H9 (cell line): Measurements from ENCODE around the gene NDUFS3. TPM values are rescaled to one million over a fixed set of nuclear protein-coding genes. Genes with fewer than 3 reads are reported as not detected.
"Not testable (repeated sequence)": the region's sequence is repeated elsewhere in the genome, so short reads cannot be mapped to it uniquely, and the experiment has no call there.

ENCODE experiments used
- DNase-seq: peaks from one replicate; pipeline ENCODE4 v3.0.0-alpha.2; 2017
- H2AFZ ChIP-seq: one replicate; pipeline ENCODE4 v1.6.1; 2013; ENCODE audit warnings: mild to moderate bottlenecking, low read length, control low read depth, moderate library complexity
- H2AK5ac ChIP-seq: 2 replicates; pipeline ENCODE4 v1.6.1; 2013; ENCODE audit warnings: low read length, control low read depth, mixed read lengths; ENCODE audit not compliant: insufficient read length
- H2BK120ac ChIP-seq: one replicate; pipeline ENCODE4 v1.6.1; 2013; ENCODE audit warnings: low read depth, mild to moderate bottlenecking, low read length, control low read depth, inconsistent platforms; ENCODE audit not compliant: poor library complexity, severe bottlenecking
- H2BK12ac ChIP-seq: 2 replicates; pipeline ENCODE4 v1.6.1; 2013; ENCODE audit warnings: low read length, control low read depth, mixed read lengths, low read depth; ENCODE audit not compliant: insufficient read length
- H2BK15ac ChIP-seq: 2 replicates; pipeline ENCODE4 v1.6.1; 2013; ENCODE audit warnings: low read depth, low read length, control low read depth
- H2BK20ac ChIP-seq: one replicate; pipeline ENCODE4 v1.6.1; 2013; ENCODE audit warnings: low read depth, mild to moderate bottlenecking, low read length, control low read depth, inconsistent platforms; ENCODE audit not compliant: poor library complexity, severe bottlenecking
- H2BK5ac ChIP-seq: 2 replicates; pipeline ENCODE4 v1.6.1; 2013; ENCODE audit warnings: low read length, control low read depth, mixed read lengths; ENCODE audit not compliant: insufficient read length
- H3K14ac ChIP-seq: 2 replicates; pipeline ENCODE4 v1.6.1; 2013; ENCODE audit warnings: low read length, control low read depth; ENCODE audit not compliant: insufficient read depth
- H3K18ac ChIP-seq: 2 replicates; pipeline ENCODE4 v1.6.1; 2013; ENCODE audit warnings: low read depth, mild to moderate bottlenecking, mixed read lengths, low read length, control low read depth; ENCODE audit not compliant: insufficient read length
- H3K23ac ChIP-seq: 2 replicates; pipeline ENCODE4 v1.6.1; 2013; ENCODE audit warnings: low read length, control low read depth, mixed read lengths, low read depth; ENCODE audit not compliant: insufficient read length
- H3K23me2 ChIP-seq: 2 replicates; pipeline ENCODE4 v1.6.1; 2013; ENCODE audit warnings: low read depth, mild to moderate bottlenecking, mixed read lengths, low read length, control low read depth; ENCODE audit not compliant: insufficient read length, poor library complexity, severe bottlenecking
- H3K27ac ChIP-seq: 2 replicates; pipeline ENCODE4 v1.5.1; 2013; ENCODE audit warnings: low read length, control low read depth, mixed read lengths, low read depth; ENCODE audit not compliant: insufficient read length
- H3K27me3 ChIP-seq: 2 replicates; pipeline ENCODE4 v1.6.1; 2013; ENCODE audit warnings: low read length, control low read depth, inconsistent platforms; ENCODE audit not compliant: insufficient read depth
- H3K4ac ChIP-seq: 2 replicates; pipeline ENCODE4 v1.6.1; 2013; ENCODE audit warnings: low read depth, mild to moderate bottlenecking, control low read depth, inconsistent platforms, low read length, moderate library complexity
- H3K4me1 ChIP-seq: 2 replicates; pipeline ENCODE4 v1.6.1; 2013; ENCODE audit warnings: low read length, control low read depth, inconsistent platforms; ENCODE audit not compliant: insufficient read depth
- H3K4me2 ChIP-seq: 2 replicates; pipeline ENCODE4 v1.6.1; 2013; ENCODE audit warnings: low read length, control low read depth, mixed read lengths; ENCODE audit not compliant: insufficient read length, insufficient read depth
- H3K56ac ChIP-seq: 2 replicates; pipeline ENCODE4 v1.6.1; 2013; ENCODE audit warnings: low read depth, mild to moderate bottlenecking, mixed read lengths, low read length, control low read depth; ENCODE audit not compliant: insufficient read length
- H3K79me1 ChIP-seq: 2 replicates; pipeline ENCODE4 v1.6.1; 2013; ENCODE audit warnings: low read depth, mild to moderate bottlenecking, moderate library complexity, low read length, control low read depth, inconsistent platforms; ENCODE audit not compliant: insufficient read depth, poor library complexity, severe bottlenecking
- H3K79me2 ChIP-seq: 2 replicates; pipeline ENCODE4 v1.6.1; 2013; ENCODE audit warnings: low read length, control low read depth, inconsistent platforms; ENCODE audit not compliant: insufficient read depth
- H3K9ac ChIP-seq: 2 replicates; pipeline ENCODE4 v1.6.1; 2013; ENCODE audit warnings: low read length, control low read depth, mixed read lengths; ENCODE audit not compliant: insufficient read length; ENCODE audit errors: extremely low read depth
- H3K9me3 ChIP-seq: one replicate; pipeline ENCODE4 v1.6.1; 2013; ENCODE audit warnings: low read depth, low read length, inconsistent platforms; ENCODE audit not compliant: control insufficient read depth
- H3T11ph ChIP-seq: one replicate; pipeline ENCODE4 v1.6.1; 2013; ENCODE audit warnings: mild to moderate bottlenecking, low read length, control low read depth, inconsistent platforms
- H4K20me1 ChIP-seq: one replicate; pipeline ENCODE4 v1.6.1; 2013; ENCODE audit not compliant: control insufficient read depth, insufficient read length, insufficient read depth
- H4K5ac ChIP-seq: 2 replicates; pipeline ENCODE4 v1.6.1; 2013; ENCODE audit warnings: low read depth, mild to moderate bottlenecking, mixed read lengths, low read length, control low read depth; ENCODE audit not compliant: insufficient read length
- H4K8ac ChIP-seq: replicated peaks from 2 replicates; pipeline ENCODE4 v1.6.1; 2013; ENCODE audit warnings: low read length, control low read depth, mixed read lengths, low read depth; ENCODE audit not compliant: insufficient read length
- H4K91ac ChIP-seq: 2 replicates; pipeline ENCODE4 v1.6.1; 2013; ENCODE audit warnings: low read depth, mild to moderate bottlenecking, moderate library complexity, mixed read lengths, low read length, control low read depth; ENCODE audit not compliant: insufficient read length
- H3K27ac Mint-ChIP-seq, 3 experiments: 2 replicates in 2 of 3; 3 replicates in 1 of 3; pipeline ENCODE4 v1.8.0; 2020 to 2021; ENCODE audit warnings: mixed read lengths in 3 of 3, mild to moderate bottlenecking in 1 of 3, moderate library complexity in 1 of 3
- H3K27me3 Mint-ChIP-seq: 2 replicates; pipeline ENCODE4 v1.8.0; 2021; ENCODE audit warnings: low read depth, mild to moderate bottlenecking, moderate library complexity, mixed read lengths
- H3K36me3 Mint-ChIP-seq, 3 experiments: 2 replicates in 2 of 3; 3 replicates in 1 of 3; pipeline ENCODE4 v1.8.0; 2020 to 2021; ENCODE audit warnings: low read depth in 3 of 3, mixed read lengths in 3 of 3; ENCODE audit not compliant: insufficient read depth in 1 of 3
- H3K4me1 Mint-ChIP-seq, 2 experiments: 2 replicates each; pipeline ENCODE4 v1.8.0; 2020; ENCODE audit warnings: mixed read lengths in 2 of 2
- H3K4me3 Mint-ChIP-seq, 2 experiments: 2 replicates in 1 of 2; 3 replicates in 1 of 2; pipeline ENCODE4 v1.8.0; 2020 to 2021; ENCODE audit warnings: mild to moderate bottlenecking in 2 of 2, mixed read lengths in 2 of 2, moderate library complexity in 1 of 2
- H3K9me3 Mint-ChIP-seq, 2 experiments: 2 replicates in 1 of 2; 3 replicates in 1 of 2; pipeline ENCODE4 v1.8.0; 2020; ENCODE audit warnings: mild to moderate bottlenecking in 2 of 2, mixed read lengths in 2 of 2, moderate library complexity in 1 of 2
- WGBS: extraction: QIAGEN DNeasy Blood & Tissue Kit; methylation state at CpG from one replicate; pipeline ENCODE4 v1.1.7; 2013; ENCODE audit warnings: missing lambda C conversion rate, low lambda C conversion rate, mixed read lengths; ENCODE audit not compliant: insufficient read length; ENCODE audit errors: extremely low coverage; 5-methylcytosine and 5-hydroxymethylcytosine counted together
- total RNA-seq: library from RNA; stranded (reverse); gene quantifications from 2 replicates; pipeline ENCODE4 v1.2.1, GENCODE V29; 2021
- TF ChIP-seq, protein P1 (sequence below): fragments of 200-600 bp; sonication (generic); conservative IDR thresholded peaks from 3 replicates; pipeline ENCODE4 v1.8.0; 2021; ENCODE audit warnings: antibody characterized with exemption, mild to moderate bottlenecking

The NDUFS3 gene
- total RNA-seq, 1 experiment from 2014 or later = 144 TPM

DNA sequence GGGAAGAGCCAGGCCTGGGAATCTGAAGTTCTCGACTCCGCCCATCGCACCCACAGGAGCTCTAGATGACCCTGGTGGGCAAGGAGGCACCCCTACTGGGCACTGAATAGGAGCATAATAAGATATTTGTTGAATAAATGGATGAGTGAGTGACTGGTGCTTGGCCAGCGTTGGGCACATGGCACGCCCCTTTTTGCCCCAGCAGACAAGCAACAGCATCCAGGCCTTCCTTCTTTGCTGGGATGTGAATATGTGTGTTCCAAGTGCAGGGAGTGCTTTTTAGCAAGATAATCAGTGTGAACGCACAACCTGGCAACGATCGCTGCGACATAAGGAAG is 25.5 kb upstream of the NDUFS3 start:
- Mint-ChIP-seq H3K27ac (peak overlapping the region; percentile 92 to 99 (median 95)), H3K4me1 (peaks cover 23 to 26% of the 10 kb centered on the region in 2 experiments), H3K36me3 (peaks cover 11 to 28% (median 19%) of the 10 kb centered on the region in 3 experiments; a peak in 6 of 7 replicates), H3K27me3 (peaks cover 2% of the 10 kb centered on the region; the same call in 1 of the 2 replicates), H3K4me3 (peak overlapping the region; percentile 72 to 88), H3K9me3 (peaks cover 0 to 3% of the 10 kb centered on the region in 2 experiments; a peak in 1 of 5 replicates)
- H3K9ac ChIP-seq = peak overlapping the region; percentile 28
- H3K23me2 ChIP-seq = peaks cover 3% of the 10 kb centered on the region
- H2AK5ac ChIP-seq = no peak overlapping the region
- peaks cover 37% of the 10 kb centered on the region for H3K79me2 ChIP-seq
- no peak overlapping the region for H3T11ph ChIP-seq
- TF ChIP-seq, protein P1, sequence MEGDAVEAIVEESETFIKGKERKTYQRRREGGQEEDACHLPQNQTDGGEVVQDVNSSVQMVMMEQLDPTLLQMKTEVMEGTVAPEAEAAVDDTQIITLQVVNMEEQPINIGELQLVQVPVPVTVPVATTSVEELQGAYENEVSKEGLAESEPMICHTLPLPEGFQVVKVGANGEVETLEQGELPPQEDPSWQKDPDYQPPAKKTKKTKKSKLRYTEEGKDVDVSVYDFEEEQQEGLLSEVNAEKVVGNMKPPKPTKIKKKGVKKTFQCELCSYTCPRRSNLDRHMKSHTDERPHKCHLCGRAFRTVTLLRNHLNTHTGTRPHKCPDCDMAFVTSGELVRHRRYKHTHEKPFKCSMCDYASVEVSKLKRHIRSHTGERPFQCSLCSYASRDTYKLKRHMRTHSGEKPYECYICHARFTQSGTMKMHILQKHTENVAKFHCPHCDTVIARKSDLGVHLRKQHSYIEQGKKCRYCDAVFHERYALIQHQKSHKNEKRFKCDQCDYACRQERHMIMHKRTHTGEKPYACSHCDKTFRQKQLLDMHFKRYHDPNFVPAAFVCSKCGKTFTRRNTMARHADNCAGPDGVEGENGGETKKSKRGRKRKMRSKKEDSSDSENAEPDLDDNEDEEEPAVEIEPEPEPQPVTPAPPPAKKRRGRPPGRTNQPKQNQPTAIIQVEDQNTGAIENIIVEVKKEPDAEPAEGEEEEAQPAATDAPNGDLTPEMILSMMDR = 0 out of 3 replicates have a peak, but pooled peaks have one; percentile 2
- no peak overlapping the region for H2BK12ac ChIP-seq
- H3K14ac ChIP-seq = no peak overlapping the region
- H4K91ac ChIP-seq = no peak overlapping the region
- no peaks in the 10 kb centered on the region; the same call in 1 of the 2 replicates for H3K4me1 ChIP-seq
- no peaks in the 10 kb centered on the region for H3K79me1 ChIP-seq
- no peak overlapping the region for H3K27ac ChIP-seq
- peak overlapping the region; percentile 50 for H3K4me2 ChIP-seq
- H4K8ac ChIP-seq = no peak overlapping the region
- H3K18ac ChIP-seq = peak overlapping the region; percentile 16
- H3K4ac ChIP-seq = no peak overlapping the region
- no peaks in the 10 kb centered on the region for H3K27me3 ChIP-seq
- no peak overlapping the region for H4K5ac ChIP-seq
- H3K23ac ChIP-seq = no peak overlapping the region
- no CpG with 5 or more reads among the region's 9 CpGs for whole genome bisulfite sequencing
- no peak overlapping the region for H3K56ac ChIP-seq
- no peak overlapping the region for H2AFZ ChIP-seq
- H2BK20ac ChIP-seq = no peak overlapping the region
- H2BK5ac ChIP-seq = no peak overlapping the region
- no peaks in the 10 kb centered on the region for H4K20me1 ChIP-seq
- no peaks in the 10 kb centered on the region for H3K9me3 ChIP-seq
- H2BK15ac ChIP-seq = no peak overlapping the region
- H2BK120ac ChIP-seq = no peak overlapping the region
- DNase-seq = no peak

DNA sequence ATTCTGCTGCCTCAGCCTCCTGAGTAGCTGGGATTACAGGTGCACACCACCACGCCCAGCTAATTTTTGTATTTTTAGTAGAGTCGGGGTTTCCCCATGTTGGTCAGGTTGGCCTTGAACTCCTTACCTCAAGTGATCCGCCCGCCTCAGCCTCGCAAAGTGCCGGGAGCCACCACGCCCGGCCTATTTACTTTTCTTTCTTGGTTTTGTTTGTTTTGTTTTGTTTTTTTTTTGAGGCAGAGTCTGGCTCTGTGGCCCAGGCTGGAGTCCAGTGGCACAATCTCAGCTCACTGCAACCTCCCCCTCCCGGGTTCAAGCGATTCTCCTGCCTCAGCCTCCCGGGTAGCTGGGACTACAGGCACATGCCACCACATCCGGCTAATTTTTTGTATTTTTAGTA is 21.9 kb upstream of the NDUFS3 start:
- not testable (repeated sequence) for H4K8ac ChIP-seq, H3K27ac Mint-ChIP-seq, H3T11ph ChIP-seq, H3K79me1 ChIP-seq, H3K14ac ChIP-seq, H2BK5ac ChIP-seq, H3K4me1 ChIP-seq, H3K79me2 ChIP-seq, H2BK20ac ChIP-seq, H4K5ac ChIP-seq, H3K4me2 ChIP-seq, DNase-seq, H2BK12ac ChIP-seq, H3K4me3 Mint-ChIP-seq, H3K27me3 ChIP-seq, H2AFZ ChIP-seq, H2BK120ac ChIP-seq, H4K91ac ChIP-seq, H3K9me3 Mint-ChIP-seq, H2BK15ac ChIP-seq, H3K27me3 Mint-ChIP-seq, H4K20me1 ChIP-seq, H2AK5ac ChIP-seq, H3K23ac ChIP-seq, H3K56ac ChIP-seq, H3K23me2 ChIP-seq, H3K36me3 Mint-ChIP-seq, H3K4ac ChIP-seq, H3K9ac ChIP-seq, H3K27ac ChIP-seq, H3K4me1 Mint-ChIP-seq, H3K18ac ChIP-seq, H3K9me3 ChIP-seq
- WGBS = no CpG with 5 or more reads among the region's 12 CpGs
